ENCODE measurements around the gene RPL15.
A peak's percentile ranks its signal among the peaks of the same experiment; 100 is the strongest.
"Not testable (repeated sequence)": the region's sequence is repeated elsewhere in the genome, so short reads cannot be mapped to it uniquely, and the experiment has no call there.

The RPL15 gene

DNA sequence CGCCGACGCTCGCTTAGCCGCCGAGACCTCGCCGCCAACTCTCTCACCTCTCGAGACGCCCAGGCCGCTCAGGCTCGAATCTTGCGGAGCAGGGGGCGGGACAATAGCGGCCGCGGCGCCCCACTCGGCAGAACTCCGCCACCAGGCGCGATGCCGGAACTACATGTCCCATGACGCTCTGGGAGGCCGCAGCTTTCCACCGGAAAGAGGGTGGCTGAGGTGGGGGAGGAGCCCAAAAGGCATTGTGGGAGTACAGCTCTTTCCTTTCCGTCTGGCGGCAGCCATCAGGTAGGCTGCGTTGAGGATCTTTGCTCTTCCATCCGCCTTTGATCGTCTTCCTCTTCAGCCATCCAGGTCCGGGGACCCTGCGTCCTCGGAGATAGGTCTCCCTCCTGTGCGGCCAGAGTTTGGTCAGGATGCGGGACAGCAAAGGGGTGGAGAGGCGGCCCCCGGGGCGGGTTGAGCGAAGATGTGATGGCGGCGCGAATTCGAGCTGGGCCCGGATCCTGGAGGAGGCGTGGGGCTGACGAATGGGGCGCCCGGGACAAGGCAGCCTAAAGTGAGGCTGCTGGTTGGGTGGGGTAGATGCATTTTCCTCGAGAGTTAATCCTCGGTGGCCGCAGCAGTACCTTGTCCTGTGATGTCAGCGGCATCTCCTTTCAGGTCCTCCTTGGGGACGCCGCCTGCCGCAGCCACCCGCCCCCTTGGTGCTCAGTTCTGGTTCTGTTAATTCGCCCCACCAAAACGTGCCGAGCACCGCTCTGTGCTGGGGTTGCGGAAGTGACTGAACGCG is at the start of gene RPL15, which contains the start of gene NKIRAS1:
Gene RPL15 (plus strand): TSS at position 247 of the 793 bp plus-strand sequence. CDS start 728 bp downstream, outside the sequence.
Gene NKIRAS1 (minus strand): TSS at position 105 of the 793 bp plus-strand sequence. CDS start 6,086 bp downstream, outside the sequence.
- peak; percentile 95 for DNase-seq

DNA sequence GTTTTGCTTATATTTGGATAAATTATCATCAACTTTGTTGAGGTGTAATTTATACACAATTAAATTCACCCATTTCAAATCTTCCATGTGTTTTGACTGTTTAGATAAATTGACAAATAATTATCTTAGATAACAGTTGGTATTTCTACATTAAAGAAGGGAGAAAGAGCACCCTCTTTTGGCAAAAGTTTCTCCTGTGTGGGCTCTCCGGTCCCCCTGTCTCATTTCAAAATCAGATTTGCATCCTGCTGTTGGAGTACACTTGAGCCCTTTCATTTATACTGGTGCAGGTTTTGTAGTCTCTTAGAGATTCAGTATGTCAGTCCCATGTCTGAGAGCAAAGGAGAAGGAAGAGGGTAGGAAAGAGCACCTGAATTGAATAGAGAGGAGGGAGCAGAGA is 49.5 kb upstream of the RPL15 start:
- DNase-seq = no peak

DNA sequence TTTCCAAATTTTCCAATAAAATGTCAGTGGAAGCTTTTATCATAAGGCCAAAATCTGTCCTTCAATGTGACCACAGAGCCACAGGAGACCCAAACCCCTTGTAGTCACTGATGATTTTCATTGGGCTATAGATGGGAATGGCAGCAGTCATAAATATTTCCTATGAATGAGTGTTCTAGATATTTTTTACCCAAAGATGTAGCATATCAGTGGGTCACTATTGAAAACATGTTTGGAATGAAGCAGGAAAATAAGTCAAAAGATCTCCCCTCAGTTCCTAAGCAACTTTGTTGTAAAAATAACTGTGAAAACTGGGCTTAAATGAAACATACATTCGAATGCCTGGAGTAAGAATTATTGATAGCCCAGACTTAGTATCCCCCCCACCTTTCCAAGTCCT is 49.1 kb upstream of the RPL15 start:
- no peak for DNase-seq

DNA sequence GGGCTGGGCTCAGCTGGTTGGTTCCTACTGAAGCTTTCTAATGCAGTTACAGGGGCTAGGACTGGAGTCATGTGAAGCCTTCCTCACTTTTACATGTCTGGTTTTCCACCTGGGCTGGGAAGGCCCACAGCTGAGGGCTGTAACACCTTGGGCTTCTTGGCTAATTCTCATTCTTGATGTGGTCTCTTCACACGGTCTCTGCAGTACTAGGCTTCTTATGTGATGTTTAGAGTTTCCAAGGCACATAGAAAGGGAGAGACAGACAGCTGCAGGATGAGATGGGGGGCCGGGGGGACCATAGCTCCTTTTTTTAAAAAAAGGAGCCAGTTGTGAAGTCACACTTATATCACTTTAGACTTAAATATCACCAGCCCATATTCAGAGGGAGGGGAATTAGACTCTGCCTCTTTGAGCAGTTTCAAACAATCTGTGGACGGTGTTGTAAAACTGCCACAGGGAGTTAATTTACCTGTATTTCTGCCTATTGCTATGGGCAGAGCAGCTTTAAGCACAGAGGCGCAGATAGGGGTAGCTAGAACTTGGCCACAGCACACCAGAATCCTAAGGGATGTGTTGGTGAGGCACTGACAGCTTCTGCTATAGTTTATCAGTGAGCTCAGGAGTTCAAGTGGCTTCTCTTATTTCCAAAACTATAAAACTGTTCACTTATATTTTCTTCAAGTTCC is 46.8 kb upstream of the RPL15 start:
- DNase-seq = no peak

DNA sequence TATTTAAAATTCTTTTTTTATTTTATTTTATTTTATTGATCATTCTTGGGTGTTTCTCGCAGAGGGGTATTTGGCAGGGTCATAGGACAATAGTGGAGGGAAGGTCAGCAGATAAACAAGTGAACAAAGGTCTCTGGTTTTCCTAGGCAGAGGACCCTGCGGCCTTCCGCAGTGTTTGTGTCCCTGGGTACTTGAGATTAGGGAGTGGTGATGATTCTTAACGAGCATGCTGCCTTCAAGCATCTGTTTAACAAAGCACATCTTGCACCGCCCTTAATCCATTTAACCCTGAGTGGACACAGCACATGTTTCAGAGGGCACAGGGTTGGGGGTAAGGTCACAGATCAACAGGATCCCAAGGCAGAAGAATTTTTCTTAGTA is 46.3 kb upstream of the RPL15 start:
- DNase-seq = not testable (repeated sequence)

DNA sequence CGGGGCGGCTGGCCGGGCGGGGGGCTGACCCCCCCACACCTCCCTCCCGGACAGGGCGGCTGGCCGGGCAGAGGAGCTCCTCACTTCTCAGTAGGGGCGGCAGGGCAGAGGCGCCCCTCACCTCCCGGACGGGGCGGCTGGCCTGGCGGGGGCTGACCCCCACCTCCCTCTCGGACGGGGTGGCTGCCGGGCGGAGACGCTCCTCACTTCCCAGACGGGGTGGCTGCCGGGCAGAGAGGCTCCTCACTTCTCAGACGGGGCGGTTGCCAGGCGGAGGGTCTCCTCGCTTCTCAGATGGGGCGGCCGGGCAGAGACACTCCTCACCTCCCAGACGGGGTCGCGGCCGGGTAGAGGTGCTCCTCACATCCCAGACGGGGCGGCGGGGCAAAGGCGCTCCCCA is 45.6 kb upstream of the RPL15 start:
- DNase-seq = not testable (repeated sequence)

DNA sequence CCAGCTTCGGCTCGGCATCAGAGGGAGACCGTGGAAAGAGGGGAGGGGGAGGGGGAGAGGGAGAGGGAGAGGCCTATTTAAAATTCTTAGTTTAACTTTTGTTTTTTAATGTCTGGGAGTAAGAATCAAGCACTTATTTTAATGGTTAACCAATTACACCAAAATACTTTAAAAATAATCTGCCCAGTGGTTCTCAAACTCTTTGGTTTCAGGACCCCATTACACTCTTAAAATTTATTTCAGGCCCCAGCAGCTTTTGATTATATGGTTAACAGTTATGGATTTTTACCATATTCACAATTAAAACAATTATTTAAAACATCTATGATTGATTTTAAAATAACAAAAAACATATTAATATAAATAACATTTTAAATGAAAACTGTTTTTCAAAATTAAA is 44.6 kb upstream of the RPL15 start:
- no peak for DNase-seq

DNA sequence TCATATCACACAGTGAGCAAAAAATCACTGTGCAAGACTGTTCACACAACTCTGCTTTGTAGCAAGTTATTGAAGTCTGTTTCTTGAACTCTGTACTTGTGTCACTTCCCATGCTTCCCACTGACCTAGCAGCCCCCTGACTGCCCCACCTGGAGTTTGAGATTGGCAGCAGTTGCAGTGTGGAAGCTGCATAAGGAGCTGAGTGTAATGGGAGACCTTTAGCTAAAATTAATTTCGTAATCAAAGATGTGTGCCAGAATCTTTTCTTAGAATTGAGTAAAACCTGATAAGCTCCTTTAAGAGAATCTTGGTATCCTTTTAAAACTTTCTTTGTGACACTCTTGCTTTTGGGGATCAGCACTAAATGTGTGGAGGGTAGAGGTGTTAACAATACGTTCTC is 43.0 kb upstream of the RPL15 start:
- DNase-seq = no peak

DNA sequence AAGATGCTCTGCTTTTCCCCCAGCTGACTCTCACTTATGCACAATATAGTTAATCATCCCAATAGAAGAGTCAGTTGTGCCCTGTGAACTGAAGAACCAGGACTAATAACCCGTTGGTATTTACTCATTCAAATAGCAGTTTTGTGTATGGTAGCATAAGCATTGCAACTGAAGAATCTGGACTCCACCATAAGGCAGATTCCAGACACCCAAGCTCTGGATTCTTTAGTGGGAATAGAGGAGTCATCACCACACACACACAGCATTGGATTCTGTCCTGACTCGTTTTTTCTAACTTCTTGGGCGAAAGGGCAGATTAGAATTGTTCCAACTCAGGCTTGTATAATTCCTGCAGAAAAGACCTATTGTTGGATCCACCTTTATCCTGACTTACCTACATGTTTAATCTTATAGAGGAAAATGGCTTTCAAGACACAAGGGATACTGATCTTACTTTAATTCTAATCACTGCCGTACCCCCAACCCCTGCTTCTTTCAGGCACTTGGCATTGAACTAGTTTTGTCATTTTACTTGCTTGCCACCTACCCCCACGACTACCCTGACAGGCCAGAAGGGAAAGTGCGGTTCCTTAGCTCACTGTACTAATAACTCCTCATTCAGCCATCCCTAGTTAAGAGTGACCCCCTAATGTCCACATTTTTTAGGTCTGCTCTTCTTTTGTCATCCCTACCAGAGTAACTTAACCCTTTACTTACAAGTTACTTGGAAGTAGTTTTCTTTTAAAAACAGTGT is 42.4 kb upstream of the RPL15 start:
- no peak for DNase-seq

DNA sequence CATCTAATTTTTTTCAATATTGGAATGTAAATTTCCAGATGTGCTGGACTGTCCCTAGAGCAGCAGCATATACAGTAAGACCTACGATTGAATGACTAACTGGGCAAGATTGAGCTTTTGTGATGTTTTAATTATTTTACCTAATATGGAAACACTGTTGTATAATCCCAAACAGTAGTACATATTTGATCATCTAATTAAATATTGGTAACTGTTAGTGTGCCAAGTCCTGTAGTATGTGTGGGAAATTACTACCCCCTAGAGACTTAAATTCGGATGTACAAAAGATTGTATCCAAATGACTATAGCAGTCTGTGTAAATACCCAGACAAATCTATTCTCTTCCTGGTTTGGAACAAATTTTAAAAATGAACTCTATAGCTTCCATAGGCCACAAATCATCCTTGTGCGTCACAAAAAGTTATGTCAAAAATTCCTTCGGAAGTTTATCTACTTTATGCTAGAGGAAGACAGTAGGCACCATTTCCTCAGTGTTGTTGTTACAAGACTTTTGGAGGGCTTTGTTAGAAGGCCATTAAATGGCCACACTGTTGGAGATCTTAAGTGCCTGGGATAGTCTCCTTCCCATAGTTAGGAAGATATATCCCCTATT is 41.7 kb upstream of the RPL15 start:
- no peak for DNase-seq

DNA sequence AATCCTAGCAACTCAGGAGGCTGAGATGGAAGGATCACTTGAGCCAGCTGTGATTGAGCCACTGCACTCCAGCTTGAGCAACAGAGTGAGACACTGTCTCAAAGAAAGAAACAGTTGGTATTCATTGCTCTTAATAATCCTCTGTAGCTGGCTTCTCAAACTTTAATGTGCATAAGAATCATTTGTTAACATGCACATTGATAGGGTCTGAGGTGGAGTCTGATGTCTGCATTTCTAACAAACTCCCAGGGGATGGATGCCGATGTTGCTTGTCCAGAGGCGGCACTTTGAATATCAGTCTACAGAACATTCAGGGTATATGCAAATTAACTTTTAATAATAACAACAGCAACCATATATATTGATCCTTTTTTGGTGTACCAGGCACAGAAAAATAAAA is 40.0 kb upstream of the RPL15 start:
- DNase-seq = no peak

DNA sequence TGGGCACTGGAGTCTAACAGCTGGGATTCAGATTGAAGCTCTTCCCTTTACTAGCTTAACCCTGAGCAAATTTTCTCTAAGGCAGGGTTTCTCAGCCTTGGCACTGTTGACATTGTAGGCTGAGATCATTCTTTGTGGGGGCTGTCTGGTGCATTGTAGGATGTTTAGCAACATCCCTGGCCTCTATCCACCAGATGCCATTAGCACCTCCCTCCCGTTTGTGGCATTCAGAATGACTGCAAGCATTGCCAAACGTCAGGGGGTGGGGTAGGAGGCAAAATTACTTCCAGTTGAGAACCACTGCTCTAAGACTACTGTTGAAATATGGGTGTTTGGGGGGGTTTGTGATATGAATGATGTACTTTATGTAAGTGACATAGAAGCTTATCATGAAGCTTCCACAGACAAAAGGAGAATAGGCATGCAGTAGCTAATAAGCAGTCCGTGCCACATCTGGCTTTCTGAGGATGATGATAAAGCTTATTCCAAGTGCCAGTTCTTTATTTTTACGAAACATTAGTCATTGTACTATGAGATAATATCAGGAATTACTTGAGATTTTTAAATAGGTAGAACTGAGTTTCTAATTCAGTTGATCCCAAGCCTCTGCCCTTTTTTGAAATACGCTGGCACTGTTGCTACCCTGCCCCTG is 39.5 kb upstream of the RPL15 start:
- peak; percentile 62 for DNase-seq

DNA sequence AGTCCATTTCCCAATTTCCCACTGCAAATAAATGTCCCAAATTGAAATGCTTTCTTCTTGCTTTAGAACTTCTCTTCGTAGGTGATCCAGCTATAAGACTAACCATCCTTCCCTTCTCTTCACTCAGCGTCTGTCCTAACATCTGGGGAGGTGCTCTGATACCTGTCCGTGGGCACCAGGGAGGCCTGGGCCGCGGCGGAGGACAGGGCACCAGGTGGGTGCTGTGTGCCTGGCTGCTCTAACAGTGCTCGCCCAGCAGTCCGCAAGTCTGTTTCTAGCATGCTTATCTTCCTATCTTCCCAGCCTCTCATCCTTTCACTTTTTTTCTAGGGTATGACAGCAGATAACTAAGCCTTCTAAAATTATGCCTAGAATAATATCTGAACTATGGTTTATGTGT is 37.4 kb upstream of the RPL15 start:
- DNase-seq = no peak

DNA sequence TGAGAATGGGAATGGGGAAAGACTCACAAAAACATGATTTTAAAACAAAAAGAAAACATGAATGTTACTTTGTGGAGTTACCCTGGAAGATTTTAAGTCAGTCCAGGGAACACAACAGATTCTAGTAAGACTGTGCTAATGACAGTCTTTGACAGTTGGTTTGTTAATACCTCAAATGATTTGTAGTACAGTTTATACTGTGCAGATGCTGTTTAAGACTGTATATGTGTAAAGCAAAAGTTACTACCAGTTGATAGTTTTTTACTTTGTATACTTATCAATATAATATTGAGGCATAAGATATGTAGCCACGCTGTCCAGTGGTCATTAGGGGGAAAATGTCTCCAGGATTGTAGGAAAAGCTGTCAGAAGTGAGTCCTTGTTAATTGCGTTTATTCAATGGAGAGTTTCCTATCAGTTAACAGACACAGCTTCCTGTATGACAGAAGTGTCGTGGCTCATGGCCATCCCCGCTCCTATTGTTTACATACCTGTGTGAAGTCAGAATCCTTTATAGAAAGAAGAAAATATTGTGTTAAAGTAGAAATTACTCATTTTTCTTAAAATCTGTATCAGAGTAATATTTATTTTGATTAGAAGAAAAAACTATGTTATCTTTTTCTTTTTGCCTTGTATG is 36.1 kb upstream of the RPL15 start:
- DNase-seq = no peak

DNA sequence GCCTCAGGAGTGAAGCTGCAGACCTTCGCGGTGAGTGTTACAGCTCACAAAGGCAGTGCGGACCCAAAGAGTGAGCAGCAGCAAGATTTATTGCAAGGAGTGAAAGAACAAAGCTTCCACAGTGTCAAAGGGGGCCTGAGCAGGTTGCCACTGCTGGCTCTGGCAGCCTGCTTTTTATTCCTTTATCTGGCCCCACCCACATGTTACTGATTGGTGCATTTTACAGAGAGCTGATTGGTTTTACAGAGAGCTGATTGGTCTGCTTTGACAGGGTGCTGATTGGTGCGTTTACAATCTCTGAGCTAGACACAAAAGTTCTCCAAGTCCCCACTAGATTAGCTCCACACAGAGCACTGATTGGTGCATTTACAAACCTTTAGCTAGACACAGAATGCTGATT is 34.9 kb upstream of the RPL15 start:
- not testable (repeated sequence) for DNase-seq

DNA sequence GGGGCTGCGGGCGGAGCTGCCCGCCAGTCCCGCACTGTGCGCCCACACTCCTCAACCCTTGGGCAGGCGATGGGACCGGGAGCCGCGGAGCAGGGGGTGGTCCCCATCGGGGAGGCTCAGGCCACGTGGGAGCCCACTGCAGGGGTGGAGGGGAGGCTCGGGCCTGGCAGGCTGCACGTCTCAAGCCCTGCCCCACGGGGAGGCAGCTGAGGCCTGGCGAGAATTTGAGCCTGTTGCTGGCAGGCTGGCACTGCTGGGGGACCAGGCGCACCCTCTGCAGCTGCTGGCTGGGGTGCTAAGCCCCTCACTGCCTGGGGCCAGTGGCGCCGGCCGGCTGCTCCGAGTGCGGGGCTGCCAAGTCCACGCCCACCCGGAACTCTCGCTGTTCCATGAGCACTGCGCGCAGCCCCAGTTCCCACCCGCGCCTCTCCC is 34.4 kb upstream of the RPL15 start:
- DNase-seq = no peak

DNA sequence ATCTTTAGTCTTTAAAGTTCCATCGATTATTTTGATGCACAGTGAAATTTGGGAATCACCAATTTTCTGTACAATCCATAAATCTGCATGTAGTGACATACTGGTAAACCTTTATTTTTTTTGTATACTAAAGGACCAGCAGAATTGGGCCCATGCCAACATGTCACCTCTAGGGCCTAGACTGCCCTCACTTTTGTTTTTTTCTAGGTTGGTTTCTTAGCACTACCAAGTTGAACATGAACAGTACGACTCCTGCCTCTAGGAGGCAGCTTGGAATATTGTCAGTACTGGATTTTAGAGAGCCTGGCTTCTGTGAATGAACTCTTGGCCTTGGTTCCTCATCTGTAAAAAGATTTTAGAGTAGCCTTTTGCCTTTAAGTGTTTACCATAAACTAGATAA is 32.5 kb upstream of the RPL15 start:
- no peak for DNase-seq

DNA sequence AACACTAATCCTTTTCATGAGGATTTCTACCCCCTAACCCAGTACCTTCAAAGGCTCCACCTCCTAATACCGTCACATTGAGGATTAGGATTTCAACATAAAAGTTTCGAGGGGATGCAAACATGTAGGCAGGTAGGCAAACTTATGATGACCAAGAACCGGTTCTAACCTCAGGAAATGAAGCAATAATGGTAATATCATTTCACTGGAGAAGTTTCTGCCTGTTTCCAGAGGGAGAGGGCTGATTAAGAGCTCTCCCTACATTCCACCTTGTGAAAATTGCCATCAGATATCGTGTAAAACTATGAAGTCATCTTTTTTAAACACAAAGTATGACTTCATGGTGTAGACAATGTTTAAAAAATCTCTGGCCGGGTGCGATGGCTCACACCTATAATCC is 31.7 kb upstream of the RPL15 start:
- no peak for DNase-seq

DNA sequence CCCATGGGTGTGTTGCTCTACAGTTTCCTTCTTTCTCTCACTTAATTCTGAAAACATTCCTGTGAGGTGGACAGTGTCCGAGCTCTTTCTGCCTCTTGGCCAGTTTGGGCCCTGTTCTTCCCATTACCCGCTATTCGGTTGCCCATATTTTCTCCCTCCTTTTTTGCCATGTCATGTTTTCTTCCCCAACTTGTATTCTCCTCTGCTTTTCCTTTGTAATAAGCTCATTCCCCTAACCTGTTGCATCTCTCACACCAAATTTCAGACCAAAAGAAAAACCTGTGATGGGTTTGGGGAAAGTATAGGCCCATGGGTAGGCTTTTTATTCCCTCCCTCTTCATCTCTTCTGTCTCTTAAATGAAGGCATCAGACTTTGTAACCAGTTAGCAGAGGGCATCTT is 30.6 kb upstream of the RPL15 start:
- DNase-seq = no peak

DNA sequence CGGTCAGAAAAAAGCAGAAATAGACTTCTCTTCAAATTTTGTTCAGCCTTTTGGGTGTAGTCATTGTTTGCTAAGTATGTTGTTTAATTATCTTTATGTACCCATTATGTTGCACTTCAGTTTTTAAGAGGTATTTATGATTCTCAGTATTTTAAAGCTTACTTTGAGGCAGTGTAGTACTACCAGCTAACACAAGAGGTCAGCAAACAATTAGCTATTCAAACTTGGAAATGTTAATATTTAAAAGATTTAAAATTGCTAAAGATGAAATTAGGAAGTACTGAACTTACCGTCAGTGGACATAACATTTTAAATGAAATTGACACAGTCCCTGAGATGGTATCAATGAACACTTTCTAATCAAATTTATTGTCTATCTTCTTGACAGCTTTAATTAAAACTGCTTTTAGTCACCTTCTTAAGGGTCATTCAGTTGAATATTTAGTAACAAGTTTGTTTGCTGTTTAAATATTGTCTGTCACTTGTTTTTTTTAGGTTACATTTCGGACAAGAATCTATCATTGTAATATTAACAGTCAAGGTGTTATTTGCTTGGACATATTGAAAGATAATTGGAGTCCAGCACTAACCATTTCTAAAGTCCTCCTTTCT is 28.2 kb upstream of the RPL15 start:
- no peak for DNase-seq

DNA sequence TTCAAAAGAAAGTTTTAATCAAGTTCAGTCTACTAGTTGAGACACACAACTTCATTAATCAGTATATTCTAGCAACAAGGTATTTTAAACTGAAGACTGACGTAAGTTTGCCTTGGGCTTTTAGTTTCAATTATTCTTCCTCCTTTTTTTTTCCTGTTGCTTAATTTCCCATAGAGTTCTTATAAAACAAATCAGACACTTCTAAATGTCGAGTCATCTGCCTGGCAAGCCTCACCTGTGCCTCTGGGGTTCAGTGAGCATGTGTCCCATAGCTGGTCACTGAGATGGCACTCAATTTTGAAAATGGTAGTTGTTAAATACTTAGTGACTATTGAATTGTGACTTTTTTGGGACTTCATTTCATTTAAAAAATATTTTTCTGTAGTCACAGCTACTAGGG is 27.5 kb upstream of the RPL15 start:
- no peak for DNase-seq

DNA sequence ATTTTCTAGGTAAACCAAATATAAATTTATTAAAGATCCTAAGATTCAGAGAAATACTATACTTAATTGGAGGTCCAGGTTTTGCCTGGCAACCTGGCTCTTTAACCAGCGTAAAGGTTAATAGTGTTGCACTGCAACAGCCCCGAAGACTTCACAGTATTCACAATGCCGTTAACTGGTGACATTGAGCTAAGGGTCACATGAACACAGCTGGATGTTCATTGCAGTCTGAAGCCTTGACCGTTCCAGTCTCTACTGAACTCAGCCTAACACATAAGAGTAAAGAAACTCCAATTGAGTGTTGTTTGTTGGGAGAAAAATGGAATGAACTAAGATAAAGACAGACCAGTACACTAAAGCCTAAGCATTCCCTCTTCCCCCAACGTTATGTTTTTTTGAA is 27.0 kb upstream of the RPL15 start:
- DNase-seq = no peak

All from T1000 (cell line).